ENCODE measurements around the gene BGN.

Gene BGN

DNA sequence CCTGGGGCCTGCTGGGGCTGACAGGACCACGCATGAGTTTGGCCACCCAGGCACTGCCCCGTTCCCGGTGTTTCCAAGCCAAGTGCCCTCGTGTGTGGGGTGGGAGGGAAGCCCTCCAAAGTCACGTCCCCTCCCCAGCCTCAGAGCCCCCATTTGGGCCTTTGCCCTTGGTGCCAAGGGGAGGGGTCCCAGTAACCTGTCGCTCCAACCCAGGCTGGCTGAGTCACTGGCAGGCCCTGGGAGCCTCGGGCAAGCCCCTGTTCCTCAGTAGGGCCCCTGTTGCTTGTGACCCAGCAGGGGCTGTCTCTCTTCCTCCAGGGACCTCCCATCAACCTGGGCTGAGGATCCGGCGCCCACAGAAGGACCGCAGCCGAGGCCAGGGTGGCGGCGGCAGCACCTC is 13.7 kb upstream of the BGN start:
- TF ChIP-seq, protein P1, sequence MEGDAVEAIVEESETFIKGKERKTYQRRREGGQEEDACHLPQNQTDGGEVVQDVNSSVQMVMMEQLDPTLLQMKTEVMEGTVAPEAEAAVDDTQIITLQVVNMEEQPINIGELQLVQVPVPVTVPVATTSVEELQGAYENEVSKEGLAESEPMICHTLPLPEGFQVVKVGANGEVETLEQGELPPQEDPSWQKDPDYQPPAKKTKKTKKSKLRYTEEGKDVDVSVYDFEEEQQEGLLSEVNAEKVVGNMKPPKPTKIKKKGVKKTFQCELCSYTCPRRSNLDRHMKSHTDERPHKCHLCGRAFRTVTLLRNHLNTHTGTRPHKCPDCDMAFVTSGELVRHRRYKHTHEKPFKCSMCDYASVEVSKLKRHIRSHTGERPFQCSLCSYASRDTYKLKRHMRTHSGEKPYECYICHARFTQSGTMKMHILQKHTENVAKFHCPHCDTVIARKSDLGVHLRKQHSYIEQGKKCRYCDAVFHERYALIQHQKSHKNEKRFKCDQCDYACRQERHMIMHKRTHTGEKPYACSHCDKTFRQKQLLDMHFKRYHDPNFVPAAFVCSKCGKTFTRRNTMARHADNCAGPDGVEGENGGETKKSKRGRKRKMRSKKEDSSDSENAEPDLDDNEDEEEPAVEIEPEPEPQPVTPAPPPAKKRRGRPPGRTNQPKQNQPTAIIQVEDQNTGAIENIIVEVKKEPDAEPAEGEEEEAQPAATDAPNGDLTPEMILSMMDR (IDR thresholded peaks at IDR 0.05; ENCODE audit: low read depth, low read length) = no peak
- TF ChIP-seq MYC (IDR thresholded peaks at IDR 0.05; ENCODE audit: low read depth, low read length) (no peak), POLR2A (IDR thresholded peaks at IDR 0.05; ENCODE audit: extremely low read depth, insufficient read length) (no peak)
- TF ChIP-seq, protein P2, sequence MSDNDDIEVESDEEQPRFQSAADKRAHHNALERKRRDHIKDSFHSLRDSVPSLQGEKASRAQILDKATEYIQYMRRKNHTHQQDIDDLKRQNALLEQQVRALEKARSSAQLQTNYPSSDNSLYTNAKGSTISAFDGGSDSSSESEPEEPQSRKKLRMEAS (IDR thresholded peaks at IDR 0.05; ENCODE audit: low read depth, low read length) = no peak
- H3K4me3 ChIP-seq (ENCODE audit: low read depth, low read length) = no peak overlapping the region
- DNase-seq (ENCODE audit: low read depth) = no peak

DNA sequence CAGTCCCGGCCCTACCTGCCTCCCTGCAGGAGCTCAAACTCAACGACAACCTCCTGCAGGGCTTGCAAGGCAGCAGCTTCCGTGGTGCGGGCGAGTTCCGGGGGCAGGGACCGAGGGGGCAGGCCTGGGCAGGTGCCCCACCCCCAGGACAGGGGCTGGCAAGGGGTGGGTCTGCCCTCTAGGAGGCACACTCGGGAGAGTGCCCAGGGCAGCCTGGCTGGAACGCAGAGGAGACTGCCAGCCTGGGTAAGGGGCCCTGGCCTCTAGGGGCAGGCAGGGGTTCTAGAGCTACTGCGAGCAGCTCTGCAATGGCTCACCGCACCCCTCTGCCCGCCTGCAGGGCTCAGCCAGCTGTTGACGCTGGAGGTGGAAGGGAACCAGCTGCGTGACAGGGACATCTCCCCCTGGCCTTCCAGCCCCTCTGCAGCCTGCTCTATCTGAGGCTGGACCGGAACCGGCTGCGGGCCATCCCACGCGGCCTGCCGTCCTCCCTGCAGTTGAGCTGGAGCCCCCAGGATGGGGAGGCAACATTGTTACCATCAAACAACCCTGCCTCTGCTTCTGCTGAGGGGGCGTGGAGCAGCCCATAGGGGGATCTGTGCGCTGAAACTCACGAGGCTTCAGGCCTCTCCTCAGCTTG is 12.3 kb upstream of the BGN start:
- no peak overlapping the region for H3K4me3 ChIP-seq (ENCODE audit: low read depth, low read length)
- TF ChIP-seq POLR2A (IDR thresholded peaks at IDR 0.05; ENCODE audit: extremely low read depth, insufficient read length) (no peak), MYC (IDR thresholded peaks at IDR 0.05; ENCODE audit: low read depth, low read length) (no peak)
- TF ChIP-seq, protein P2 (IDR thresholded peaks at IDR 0.05; ENCODE audit: low read depth, low read length) = no peak
- DNase-seq (ENCODE audit: low read depth) = no peak

DNA sequence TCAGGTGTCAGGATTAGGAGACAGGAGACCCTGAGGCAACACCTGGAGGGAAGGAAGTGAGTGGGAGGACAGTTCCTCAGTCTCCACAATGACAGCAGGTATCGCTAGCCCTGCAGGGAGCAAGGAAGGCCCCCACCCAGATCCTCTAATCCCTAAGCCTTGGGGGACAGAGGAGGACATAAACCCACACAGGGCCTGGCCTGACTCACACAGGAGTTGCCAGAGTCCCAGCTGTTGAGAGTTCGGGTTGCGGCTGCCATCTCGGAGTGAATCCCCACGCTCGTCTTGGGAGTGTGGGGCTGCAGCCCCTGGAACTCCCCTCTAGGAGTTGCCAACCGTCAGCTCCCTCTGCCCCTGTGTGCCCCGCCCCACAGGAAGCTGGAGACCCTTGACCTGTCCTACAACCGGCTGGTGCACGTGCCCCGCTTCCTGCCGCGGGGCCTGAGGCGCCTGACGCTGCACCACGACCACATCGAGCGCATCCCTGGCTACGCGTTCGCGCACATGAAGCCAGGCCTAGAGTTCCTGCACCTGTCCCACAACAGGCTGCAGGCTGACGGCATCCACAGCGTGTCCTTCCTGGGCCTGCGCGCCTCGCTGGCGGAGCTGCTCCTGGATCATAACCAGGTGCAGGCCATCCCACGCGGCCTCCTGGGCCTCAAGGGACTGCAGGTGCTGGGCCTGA is 9.2 kb upstream of the BGN start:
- DNase-seq (ENCODE audit: low read depth) = no peak
- H3K4me3 ChIP-seq (ENCODE audit: low read depth, low read length) = no peak overlapping the region
- TF ChIP-seq, protein P1 (IDR thresholded peaks at IDR 0.05; ENCODE audit: low read depth, low read length) = no peak
- TF ChIP-seq, protein P2 (IDR thresholded peaks at IDR 0.05; ENCODE audit: low read depth, low read length) = no peak
- TF ChIP-seq POLR2A (IDR thresholded peaks at IDR 0.05; ENCODE audit: extremely low read depth, insufficient read length) (no peak), MYC (IDR thresholded peaks at IDR 0.05; ENCODE audit: low read depth, low read length) (no peak)

DNA sequence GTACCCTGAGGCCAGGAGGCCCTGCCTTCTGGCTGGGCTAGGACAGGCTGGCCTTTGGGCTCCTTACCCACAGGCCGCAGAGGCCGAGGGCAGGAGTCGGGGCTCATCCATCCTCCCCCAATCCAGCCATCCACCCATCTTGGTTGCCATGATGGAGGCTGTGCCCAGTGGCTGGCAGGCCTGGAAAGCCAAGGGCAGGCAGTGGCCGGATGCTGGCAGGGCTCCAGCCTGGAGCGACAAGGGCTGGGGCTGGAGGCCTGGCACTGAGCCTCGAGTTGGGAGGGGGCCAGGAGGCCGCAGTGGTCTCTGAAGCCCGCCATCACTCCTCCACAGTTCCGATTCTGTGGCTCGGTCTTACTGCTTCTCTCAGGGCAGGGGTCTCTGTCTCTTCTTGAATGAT is 8.6 kb upstream of the BGN start:
- no peak for DNase-seq (ENCODE audit: low read depth)
- no peak overlapping the region for H3K4me3 ChIP-seq (ENCODE audit: low read depth, low read length)
- TF ChIP-seq, protein P2 (IDR thresholded peaks at IDR 0.05; ENCODE audit: low read depth, low read length) = no peak
- TF ChIP-seq, protein P1 (IDR thresholded peaks at IDR 0.05; ENCODE audit: low read depth, low read length) = no peak
- TF ChIP-seq MYC (IDR thresholded peaks at IDR 0.05; ENCODE audit: low read depth, low read length) (no peak), POLR2A (IDR thresholded peaks at IDR 0.05; ENCODE audit: extremely low read depth, insufficient read length) (no peak)

DNA sequence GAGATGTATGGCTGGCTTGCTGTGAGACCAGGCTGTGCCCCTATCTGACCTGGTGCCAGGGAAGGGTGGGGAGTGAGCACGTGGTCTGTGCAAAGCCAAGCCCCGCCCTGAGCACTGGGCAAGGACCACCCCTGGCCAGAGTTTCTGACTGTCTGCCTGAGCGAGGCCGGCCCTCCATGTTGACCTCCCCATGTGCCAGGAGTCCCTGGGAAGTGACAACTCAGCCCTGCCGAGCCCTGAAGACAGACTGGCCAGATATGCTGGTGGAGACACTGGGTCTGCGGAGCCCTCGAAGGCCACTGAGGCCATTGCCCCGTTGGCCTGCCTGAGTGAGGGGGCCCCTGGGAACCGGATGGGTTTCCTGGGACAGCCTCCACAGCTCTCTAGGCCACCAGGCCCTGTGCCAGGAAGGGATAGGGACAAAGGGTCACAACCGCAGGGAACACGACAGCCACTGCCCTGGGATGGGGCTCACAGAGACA is 7.1 kb upstream of the BGN start:
- TF ChIP-seq, protein P2 (IDR thresholded peaks at IDR 0.05; ENCODE audit: low read depth, low read length) = no peak
- TF ChIP-seq POLR2A (IDR thresholded peaks at IDR 0.05; ENCODE audit: extremely low read depth, insufficient read length) = no peak
- H3K4me3 ChIP-seq (ENCODE audit: low read depth, low read length) = no peak overlapping the region
- DNase-seq (ENCODE audit: low read depth) = no peak

DNA sequence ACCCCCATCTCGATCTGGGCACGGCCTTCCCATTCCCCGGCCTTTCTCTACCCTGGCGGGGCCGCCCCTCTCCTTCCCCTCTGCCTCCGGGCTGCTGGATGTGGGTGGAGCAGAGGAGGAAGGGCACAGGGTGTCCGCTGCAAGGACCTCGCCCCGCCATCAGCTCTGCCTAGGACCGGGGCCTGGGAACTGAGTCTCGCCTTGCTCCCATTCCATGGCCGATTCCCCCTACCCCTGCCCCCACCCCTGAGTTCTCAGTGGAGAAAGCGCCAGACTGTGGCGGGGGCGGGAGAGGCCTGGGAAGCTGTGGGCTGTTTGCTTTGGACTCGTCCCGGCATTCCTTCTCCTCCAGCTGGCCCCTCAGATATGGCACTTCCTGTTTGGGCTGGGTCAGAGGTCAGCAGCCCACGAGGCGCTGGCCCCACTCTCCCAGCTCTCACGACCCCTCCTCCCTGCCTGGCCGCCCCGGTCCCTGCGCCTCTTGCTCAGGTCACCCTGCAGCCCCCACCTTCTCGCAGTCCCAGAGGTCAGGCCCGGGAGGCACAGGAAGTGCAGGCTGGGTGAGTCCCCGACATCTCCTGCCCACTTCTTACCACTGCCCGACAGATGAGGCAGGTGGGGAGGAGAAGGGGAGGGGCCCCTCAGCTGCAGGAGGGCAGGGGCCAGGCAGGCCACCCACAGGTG is 6.4 kb upstream of the BGN start:
- no peak for DNase-seq (ENCODE audit: low read depth)
- TF ChIP-seq MYC (IDR thresholded peaks at IDR 0.05; ENCODE audit: low read depth, low read length) (no peak), POLR2A (IDR thresholded peaks at IDR 0.05; ENCODE audit: extremely low read depth, insufficient read length) (no peak)
- TF ChIP-seq, protein P2 (IDR thresholded peaks at IDR 0.05; ENCODE audit: low read depth, low read length) = no peak
- TF ChIP-seq, protein P1 (IDR thresholded peaks at IDR 0.05; ENCODE audit: low read depth, low read length) = no peak
- H3K4me3 ChIP-seq (ENCODE audit: low read depth, low read length) = no peak overlapping the region
